IMR-90 (cell line): ENCODE measurements around the gene RPA3. TPM values are rescaled to one million over a fixed set of nuclear protein-coding genes. Genes with fewer than 3 reads are reported as not detected.

Experiments
- ATAC-seq: fragments of 200-7000 bp; cut with Tn5 transposase; 2 replicates; pipeline ENCODE4 v1.9.1; 2020; ENCODE audit warnings: low read depth, mild to moderate bottlenecking, moderate library complexity
- BruUV-seq: library from RNA; stranded (reverse); fragments of 400-500 nt; replicated peaks from 2 replicates; lab custom pipeline; 2021; lab: Mats Ljungman, UMichigan
- CTCF ChIA-PET: fragments of 300-600 bp; formaldehyde crosslinking; extraction: SDS; loops from one replicate; lab custom pipeline; 2021; ENCODE audit warnings: antibody characterized with exemption; lab: Yijun Ruan, JAX
- POLR2A ChIA-PET: fragments of 300-600 bp; sonication (Branson Sonifier 250); formaldehyde crosslinking; loops from one replicate; lab custom pipeline; 2022; ENCODE audit warnings: antibody characterized with exemption; ENCODE audit not compliant: unreplicated experiment; lab: Charles Lee
- DNase-seq: peaks from one replicate; pipeline ENCODE4 v3.0.0; 2013
- H2AFZ ChIP-seq: replicated peaks from 2 replicates; pipeline ENCODE3; 2013; ENCODE audit warnings: low read length, mild to moderate bottlenecking; ENCODE audit not compliant: poor library complexity
- H2AK5ac ChIP-seq: 2 replicates; pipeline ENCODE4 v1.6.1; 2013; ENCODE audit warnings: low read depth, low read length, inconsistent platforms
- H2AK9ac ChIP-seq: replicated peaks from 2 replicates; pipeline ENCODE3; 2013; ENCODE audit warnings: mild to moderate bottlenecking, low read depth, low read length, moderate library complexity; ENCODE audit not compliant: poor library complexity
- H2BK120ac ChIP-seq: 2 replicates; pipeline ENCODE4 v1.6.1; 2013; ENCODE audit warnings: low read depth, low read length, inconsistent platforms
- H2BK15ac ChIP-seq: 3 replicates; pipeline ENCODE4 v1.6.1; 2013; ENCODE audit warnings: low read depth, low read length, inconsistent platforms
- H2BK20ac ChIP-seq: 2 replicates; pipeline ENCODE4 v1.6.1; 2013; ENCODE audit warnings: low read depth, mild to moderate bottlenecking, inconsistent platforms, low read length, moderate library complexity
- H2BK5ac ChIP-seq: 2 replicates; pipeline ENCODE4 v1.6.1; 2013; ENCODE audit warnings: mild to moderate bottlenecking, low read depth, low read length, inconsistent platforms; ENCODE audit not compliant: poor library complexity, severe bottlenecking
- H3K14ac ChIP-seq: replicated peaks from 2 replicates; pipeline ENCODE4 v1.6.1; 2013; ENCODE audit warnings: low read depth, low read length, inconsistent platforms
- H3K18ac ChIP-seq: 2 replicates; pipeline ENCODE4 v1.6.1; 2013; ENCODE audit warnings: low read depth, low read length, control low read depth
- H3K23ac ChIP-seq: 2 replicates; pipeline ENCODE4 v1.6.1; 2013; ENCODE audit warnings: low read depth, low read length, inconsistent platforms
- H3K27ac ChIP-seq: 2 replicates; pipeline ENCODE4 v1.5.1; 2013; ENCODE audit warnings: mild to moderate bottlenecking, control low read depth, low read length; ENCODE audit not compliant: insufficient read depth
- H3K27me3 ChIP-seq: 2 replicates; pipeline ENCODE4 v1.6.1; 2013; ENCODE audit warnings: low read length; ENCODE audit not compliant: control insufficient read depth, insufficient read depth
- H3K36me3 ChIP-seq: 2 replicates; pipeline ENCODE4 v1.6.1; 2013; ENCODE audit warnings: low read length, mixed read lengths; ENCODE audit not compliant: control insufficient read depth, insufficient read depth
- H3K4ac ChIP-seq: 2 replicates; pipeline ENCODE4 v1.6.1; 2013; ENCODE audit warnings: low read depth, low read length, inconsistent platforms
- H3K4me1 ChIP-seq: 2 replicates; pipeline ENCODE4 v1.6.1; 2013; ENCODE audit warnings: low read length, mixed read lengths; ENCODE audit not compliant: control insufficient read depth, insufficient read depth
- H3K4me2 ChIP-seq: 2 replicates; pipeline ENCODE4 v1.6.1; 2013; ENCODE audit warnings: low read depth, mild to moderate bottlenecking, control low read depth, low read length, moderate library complexity
- H3K4me3 ChIP-seq: 2 replicates; pipeline ENCODE4 v1.5.1; 2013; ENCODE audit warnings: low read depth, mild to moderate bottlenecking, control low read depth, low read length, moderate library complexity; ENCODE audit not compliant: insufficient read depth
- H3K56ac ChIP-seq: 2 replicates; pipeline ENCODE4 v1.6.1; 2013; ENCODE audit warnings: low read length, inconsistent platforms; ENCODE audit not compliant: insufficient read depth; ENCODE audit errors: extremely low read depth
- H3K79me1 ChIP-seq, 2 experiments: 2 replicates each; pipeline ENCODE4 v1.6.1; 2013; ENCODE audit warnings: low read length in 2 of 2, inconsistent platforms in 1 of 2, low read depth in 1 of 2
- H3K9ac ChIP-seq: 2 replicates; pipeline ENCODE4 v1.6.1; 2013; ENCODE audit warnings: low read depth, low read length, control low read depth
- H3K9me1 ChIP-seq: 2 replicates; pipeline ENCODE4 v1.6.1; 2013; ENCODE audit warnings: low read length, inconsistent platforms; ENCODE audit not compliant: insufficient read depth
- H3K9me3 ChIP-seq: 2 replicates; pipeline ENCODE4 v1.6.1; 2013; ENCODE audit warnings: low read length; ENCODE audit not compliant: control insufficient read depth, insufficient read depth
- H4K20me1 ChIP-seq: 2 replicates; pipeline ENCODE4 v1.6.1; 2013; ENCODE audit warnings: low read length, inconsistent platforms; ENCODE audit not compliant: insufficient read depth
- H4K5ac ChIP-seq: 2 replicates; pipeline ENCODE4 v1.6.1; 2013; ENCODE audit warnings: mild to moderate bottlenecking, low read depth, low read length, control low read depth
- H4K8ac ChIP-seq, 2 experiments: 2 replicates each; pipeline ENCODE4 v1.6.1; 2013; ENCODE audit warnings: low read depth in 2 of 2, low read length in 2 of 2, control low read depth in 1 of 2, inconsistent platforms in 1 of 2
- H4K91ac ChIP-seq: 2 replicates; pipeline ENCODE4 v1.6.1; 2013; ENCODE audit warnings: low read depth, low read length, inconsistent platforms; ENCODE audit not compliant: insufficient read depth
- CHD1 ChIP-seq: IDR thresholded peaks from 2 replicates; pipeline ENCODE4 v1.6.1; 2012; ENCODE audit warnings: low read depth, low read length, improper control_type of control experiment
- CTCF ChIP-seq: conservative IDR thresholded peaks from 2 replicates; pipeline ENCODE4 v1.5.1; 2012; ENCODE audit warnings: mild to moderate bottlenecking, low read depth, low read length, improper control_type of control experiment
- FOS ChIP-seq: fragments of 150-350 bp; IDR thresholded peaks from 2 replicates; pipeline ENCODE4 v1.6.1; 2016; ENCODE audit warnings: low read depth, low read length
- MXI1 ChIP-seq: IDR thresholded peaks from 2 replicates; pipeline ENCODE4 v1.6.1; 2012; ENCODE audit warnings: low read depth, mild to moderate bottlenecking, low read length, moderate library complexity, borderline replicate concordance
- WGBS, 2 experiments: methylation state at CpG; one replicate each; pipeline versions ENCODE4 v1.1.5 to v1.1.7; 2013; ENCODE audit warnings: missing lambda C conversion rate in 2 of 2; ENCODE audit not compliant: insufficient read length in 1 of 2; ENCODE audit errors: extremely low coverage in 2 of 2; 5-methylcytosine and 5-hydroxymethylcytosine counted together
- dilution Hi-C: fragments of 300-500 bp; cut with HindIII; formaldehyde crosslinking; loops from one replicate; pipeline ENCODE4 v1.14.3; 2018; ENCODE audit warnings: low sequenced_read_pairs; ENCODE audit not compliant: unreplicated experiment
- in situ Hi-C: fragments of 300-500 bp; cut with MboI; formaldehyde crosslinking; loops from 3 replicates; pipeline ENCODE4 v1.14.3; 2019; ENCODE audit warnings: low sequenced_read_pairs, inconsistent platforms, mixed read lengths
- intact Hi-C: fragments of 100-400 bp; cut with micrococcal nuclease; formaldehyde crosslinking; loops from 2 replicates; pipeline ENCODE4 v1.10.0; 2022
- polyA plus RNA-seq, 3 experiments: library from polyadenylated mRNA; depleted of rRNA; stranded (reverse); fragments of >200 nt; gene quantifications; 2 replicates each; pipeline ENCODE4 v1.2.3, GENCODE V29; 2012; ENCODE audit warnings: low replicate concordance in 1 of 3
- total RNA-seq: library from RNA; depleted of rRNA; stranded (reverse); fragments of >200 nt; gene quantifications from 2 replicates; pipeline ENCODE4 v1.2.3, GENCODE V29; 2012

RPA3 gene
- total and polyA plus RNA-seq, 2 of the 4 experiments (the other 2 are of a cell fraction) = 12.7 to 21.1 TPM

- Histone ChIP-seq H3K27me3 (no peaks in the 10 kb centered on the region), H4K20me1 (no peaks in the 10 kb centered on the region), H3K14ac (no peak overlapping the region), H3K9ac (no peak overlapping the region), H2AK9ac (no peak overlapping the region), H2BK15ac (no peak overlapping the region), H4K91ac (no peak overlapping the region), H2BK20ac (no peak overlapping the region), H2AK5ac (no peak overlapping the region), H3K18ac (no peak overlapping the region), H3K56ac (no peak overlapping the region), H2AFZ (no peak overlapping the region), H3K36me3 (no peaks in the 10 kb centered on the region), H3K4ac (no peak overlapping the region), H4K5ac (no peak overlapping the region), H3K4me1 (no peaks in the 10 kb centered on the region), H3K4me2 (no peak overlapping the region), H2BK120ac (no peak overlapping the region), H3K9me3 (no peaks in the 10 kb centered on the region), H3K9me1 (no peaks in the 10 kb centered on the region), H3K79me1 (peaks cover 0 to 5% of the 10 kb centered on the region in 2 experiments; a peak in 2 of 4 replicates), H3K4me3 (no peak overlapping the region), H4K8ac (no peak overlapping the region), H3K27ac (no peak overlapping the region), H3K23ac (no peak overlapping the region), H2BK5ac (no peak overlapping the region)
- DNase-seq (no peak), ATAC-seq (no peak)
- dilution Hi-C loops = no loop called here
- in situ Hi-C loops = loop anchor here (25.0 kb wide), 1 partner anchor 545 kb away; no protein-coding TSS in a partner anchor
- ChIA-PET POLR2A (interaction anchor here (0.7 to 0.8 kb wide), 2 partner anchors 8 to 246 kb away, joined by 3 read pairs; no protein-coding TSS in a partner anchor), CTCF (interaction anchor here (0.6 kb wide), 1 partner anchor 550 kb away, joined by 3 read pairs; no protein-coding TSS in a partner anchor)
- no CpG with 5 or more reads among the region's 2 CpGs for WGBS, 2 experiments
- no TSS peak for BruUV-seq
- TF ChIP-seq FOS = no peak
- no peak for TF ChIP-seq CHD1
- TF ChIP-seq MXI1 = no peak
- TF ChIP-seq CTCF = no peak
- intact Hi-C loops = no loop called here
Measured at GRCh38 chr7:7667187-7667586, 51.2 kb downstream of the RPA3 start.
